PC-9 (cell line): ENCODE data around the gene DBH. TPM values are rescaled to one million over a fixed set of nuclear protein-coding genes. Genes with fewer than 3 reads are reported as not detected.

Experiments
- BruUV-seq: library from RNA; stranded (reverse); fragments of 400-500 nt; replicated peaks from 2 replicates; lab custom pipeline; 2021; lab: Mats Ljungman, UMichigan
- CTCF ChIA-PET: fragments of 300-600 bp; sonication (Branson Sonifier 250); formaldehyde crosslinking; loops from one replicate; lab custom pipeline; 2022; ENCODE audit warnings: antibody characterized with exemption; lab: Charles Lee
- POLR2A ChIA-PET: fragments of 300-600 bp; sonication (Branson Sonifier 250); formaldehyde crosslinking; loops from one replicate; lab custom pipeline; 2022; ENCODE audit warnings: antibody characterized with exemption; ENCODE audit not compliant: unreplicated experiment; lab: Charles Lee
- DNase-seq, 2 experiments: peaks; one replicate each; pipeline versions ENCODE4 v3.0.0 to v3.0.0-alpha.2; 2015 to 2022; ENCODE audit warnings: mixed read lengths in 1 of 2
- H2AFZ ChIP-seq: fragments of 200-600 bp; sonication (generic); 2 replicates; pipeline ENCODE4 v1.8.1; 2017; ENCODE audit warnings: antibody characterized with exemption
- H3F3A ChIP-seq: fragments of 200-600 bp; sonication (generic); 2 replicates; pipeline ENCODE4 v1.8.1; 2017; ENCODE audit warnings: antibody characterized with exemption, mild to moderate bottlenecking, low read depth; ENCODE audit not compliant: insufficient read depth
- H3K27ac ChIP-seq: fragments of 200-600 bp; sonication (generic); 2 replicates; pipeline ENCODE4 v1.6.1; 2016; ENCODE audit warnings: mixed run types
- H3K27me3 ChIP-seq: fragments of 200-600 bp; sonication (generic); 2 replicates; pipeline ENCODE4 v1.6.1; 2016; ENCODE audit warnings: low read depth, mixed run types; ENCODE audit not compliant: insufficient read depth
- H3K36me3 ChIP-seq: fragments of 200-600 bp; sonication (generic); 2 replicates; pipeline ENCODE4 v1.6.1; 2016; ENCODE audit warnings: low read depth, mixed run types
- H3K4me1 ChIP-seq: fragments of 200-600 bp; sonication (generic); replicated peaks from 2 replicates; pipeline ENCODE4 v1.6.1; 2016; ENCODE audit warnings: mixed run types; ENCODE audit not compliant: insufficient read depth
- H3K4me2 ChIP-seq: fragments of 200-600 bp; sonication (generic); 2 replicates; pipeline ENCODE4 v1.6.1; 2017; ENCODE audit warnings: mixed run types
- H3K4me3 ChIP-seq: fragments of 200-600 bp; sonication (generic); 2 replicates; pipeline ENCODE4 v1.6.1; 2016; ENCODE audit warnings: mixed run types
- H3K79me2 ChIP-seq: fragments of 200-600 bp; sonication (generic); 2 replicates; pipeline ENCODE4 v1.6.1; 2017; ENCODE audit warnings: low read depth, mixed run types
- H3K9me2 ChIP-seq: fragments of 200-600 bp; sonication (generic); 2 replicates; pipeline ENCODE4 v1.8.1; 2017; ENCODE audit warnings: mild to moderate bottlenecking; ENCODE audit not compliant: insufficient read depth
- H3K9me3 ChIP-seq: fragments of 200-600 bp; sonication (generic); 2 replicates; pipeline ENCODE4 v1.8.1; 2016; ENCODE audit warnings: low read depth; ENCODE audit not compliant: insufficient read depth
- H4K20me1 ChIP-seq: fragments of 200-600 bp; sonication (generic); 2 replicates; pipeline ENCODE4 v1.8.1; 2017; ENCODE audit not compliant: insufficient read depth
- EZH2 ChIP-seq: fragments of 200-600 bp; sonication (generic); IDR thresholded peaks from 2 replicates; pipeline ENCODE4 v1.8.0; 2017; ENCODE audit warnings: antibody characterized with exemption, low read depth
- intact Hi-C: fragments of 100-400 bp; cut with micrococcal nuclease; formaldehyde crosslinking; loops from one replicate; pipeline ENCODE4 v1.10.0; 2022; ENCODE audit not compliant: unreplicated experiment
- total RNA-seq: library from RNA; stranded (reverse); gene quantifications from 2 replicates; pipeline ENCODE4 v1.2.3, GENCODE V29; 2021
- TF ChIP-seq, protein P1 (sequence below): fragments of 200-600 bp; sonication (generic); conservative IDR thresholded peaks from 2 replicates; pipeline ENCODE4 v1.6.1; 2017; ENCODE audit warnings: mixed run types, antibody characterized with exemption, mild to moderate bottlenecking, moderate library complexity

Gene DBH
- total RNA-seq, 1 experiment from 2014 or later = not detected

DNA sequence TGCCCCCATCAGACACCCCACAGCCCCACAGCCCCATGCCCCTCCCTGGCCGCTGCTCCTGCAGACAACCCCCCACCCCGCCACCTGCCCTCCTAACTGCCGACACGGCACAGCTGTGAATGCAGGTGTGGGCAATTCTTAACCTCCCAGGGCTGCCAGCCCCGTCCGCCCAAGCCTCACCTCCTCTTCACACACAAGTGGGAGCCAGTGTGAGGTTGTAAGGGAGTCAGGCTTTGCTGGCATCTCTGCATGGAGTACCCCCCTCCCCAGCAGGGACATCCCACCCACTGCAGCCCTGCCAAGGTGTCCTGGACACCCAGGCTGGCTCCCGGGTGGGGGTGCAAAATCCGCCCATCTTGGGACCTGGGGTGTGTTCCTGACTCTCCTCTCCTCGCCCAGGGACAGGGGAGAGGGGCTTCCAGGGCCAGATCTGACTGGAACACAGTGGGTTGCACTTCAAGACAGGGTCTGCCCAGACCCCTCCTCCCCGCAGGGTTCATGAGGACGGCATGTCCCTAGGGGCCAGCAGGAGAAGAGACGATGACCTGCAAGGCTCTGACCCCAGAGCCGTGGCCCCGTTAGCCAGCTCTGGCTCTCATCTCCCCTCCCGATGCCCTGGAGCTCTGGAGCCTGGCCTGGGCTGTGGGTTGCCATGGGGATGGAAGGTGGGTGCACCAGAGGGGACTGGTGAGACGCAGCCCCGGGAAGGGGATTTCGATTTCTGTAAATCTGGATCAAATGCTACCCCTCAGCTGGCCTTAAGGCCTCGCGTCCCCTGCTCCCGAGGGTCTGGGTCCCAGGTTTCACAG, 67.6 kb downstream of the DBH start:
- no peaks in the 10 kb centered on the region for H3K9me2 ChIP-seq
- H3K79me2 ChIP-seq = no peaks in the 10 kb centered on the region
- no peaks in the 10 kb centered on the region for H3K9me3 ChIP-seq
- H3F3A ChIP-seq = no peaks in the 10 kb centered on the region
- H3K27me3 ChIP-seq = peaks cover 83% of the 10 kb centered on the region
- H3K27ac ChIP-seq = no peak overlapping the region
- intact Hi-C loops = no loop called here
- no peak for DNase-seq
- no peak overlapping the region for H3K4me2 ChIP-seq
- ChIA-PET CTCF (no interaction called here), POLR2A (no interaction called here)
- H2AFZ ChIP-seq = no peak overlapping the region
- TF ChIP-seq EZH2 = no peak
- TF ChIP-seq, protein P1, sequence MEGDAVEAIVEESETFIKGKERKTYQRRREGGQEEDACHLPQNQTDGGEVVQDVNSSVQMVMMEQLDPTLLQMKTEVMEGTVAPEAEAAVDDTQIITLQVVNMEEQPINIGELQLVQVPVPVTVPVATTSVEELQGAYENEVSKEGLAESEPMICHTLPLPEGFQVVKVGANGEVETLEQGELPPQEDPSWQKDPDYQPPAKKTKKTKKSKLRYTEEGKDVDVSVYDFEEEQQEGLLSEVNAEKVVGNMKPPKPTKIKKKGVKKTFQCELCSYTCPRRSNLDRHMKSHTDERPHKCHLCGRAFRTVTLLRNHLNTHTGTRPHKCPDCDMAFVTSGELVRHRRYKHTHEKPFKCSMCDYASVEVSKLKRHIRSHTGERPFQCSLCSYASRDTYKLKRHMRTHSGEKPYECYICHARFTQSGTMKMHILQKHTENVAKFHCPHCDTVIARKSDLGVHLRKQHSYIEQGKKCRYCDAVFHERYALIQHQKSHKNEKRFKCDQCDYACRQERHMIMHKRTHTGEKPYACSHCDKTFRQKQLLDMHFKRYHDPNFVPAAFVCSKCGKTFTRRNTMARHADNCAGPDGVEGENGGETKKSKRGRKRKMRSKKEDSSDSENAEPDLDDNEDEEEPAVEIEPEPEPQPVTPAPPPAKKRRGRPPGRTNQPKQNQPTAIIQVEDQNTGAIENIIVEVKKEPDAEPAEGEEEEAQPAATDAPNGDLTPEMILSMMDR = no peak
- no TSS peak for BruUV-seq
- no peaks in the 10 kb centered on the region for H3K36me3 ChIP-seq
- no peaks in the 10 kb centered on the region for H3K4me1 ChIP-seq
- H4K20me1 ChIP-seq = no peaks in the 10 kb centered on the region
- no peak overlapping the region for H3K4me3 ChIP-seq

DNA sequence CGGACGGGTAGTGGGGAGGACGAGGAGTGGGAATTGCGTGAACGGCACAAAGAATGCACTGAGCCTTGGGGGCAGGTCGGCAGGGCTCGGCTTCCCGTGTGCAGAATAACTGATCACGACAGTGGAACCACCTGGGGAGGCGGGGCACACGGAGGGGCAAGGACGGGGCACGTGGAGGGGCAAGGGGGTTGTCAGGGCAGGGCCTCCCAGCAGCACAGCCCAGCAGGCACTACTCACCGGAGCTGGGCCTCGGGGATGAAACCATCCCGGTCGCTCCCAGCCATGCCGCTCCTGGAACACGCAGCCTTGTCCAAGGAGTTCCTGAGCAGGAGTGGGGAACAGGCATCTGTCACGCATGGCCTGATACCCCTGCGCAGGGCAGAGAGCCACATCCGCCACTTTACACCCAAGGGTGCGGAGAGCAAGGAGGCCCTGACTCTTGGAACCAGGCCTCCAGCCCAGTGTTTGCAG, 68.6 kb downstream of the DBH start:
- DNase-seq = no peak
- CTCF ChIA-PET = no interaction called here
- Histone ChIP-seq H3F3A (no peaks in the 10 kb centered on the region), H3K9me3 (no peaks in the 10 kb centered on the region), H3K4me2 (no peak overlapping the region), H3K4me1 (no peaks in the 10 kb centered on the region), H2AFZ (no peak overlapping the region), H3K27ac (no peak overlapping the region), H3K36me3 (no peaks in the 10 kb centered on the region), H3K9me2 (no peaks in the 10 kb centered on the region), H4K20me1 (no peaks in the 10 kb centered on the region), H3K4me3 (no peak overlapping the region), H3K27me3 (peaks cover 88% of the 10 kb centered on the region), H3K79me2 (no peaks in the 10 kb centered on the region)
- BruUV-seq = no TSS peak
- POLR2A ChIA-PET = interaction anchor here (0.5 kb wide), 1 partner anchor 866 kb away, joined by 3 read pairs; no protein-coding TSS in a partner anchor
- TF ChIP-seq, protein P1 = no peak
- no peak for TF ChIP-seq EZH2
- intact Hi-C loops = no loop called here

DNA sequence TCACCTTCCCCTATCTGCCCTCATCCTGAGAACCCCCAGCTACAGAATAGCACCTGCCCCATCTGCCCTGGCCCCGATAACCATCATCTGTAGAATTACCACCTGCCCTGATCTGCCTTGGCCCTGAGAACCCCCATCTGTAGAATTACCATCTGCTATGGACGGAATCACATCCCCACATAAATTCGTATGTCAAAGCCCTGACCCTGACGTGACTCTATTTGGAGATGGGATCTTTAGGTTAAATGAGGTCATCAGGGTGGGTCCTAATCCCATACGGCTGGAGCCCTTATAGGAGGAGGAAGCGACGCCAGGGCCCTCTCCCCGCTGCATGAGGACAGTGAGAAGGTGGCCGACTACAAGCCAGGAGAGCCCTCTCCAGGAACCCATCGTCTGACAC, 69.4 kb downstream of the DBH start:
- no peaks in the 10 kb centered on the region for H3K9me2 ChIP-seq
- ChIA-PET POLR2A (no interaction called here), CTCF (no interaction called here)
- H3K27me3 ChIP-seq = peaks cover 91% of the 10 kb centered on the region
- H3F3A ChIP-seq = no peaks in the 10 kb centered on the region
- H3K4me2 ChIP-seq = no peak overlapping the region
- no peak overlapping the region for H2AFZ ChIP-seq
- no peaks in the 10 kb centered on the region for H3K4me1 ChIP-seq
- DNase-seq = no peak
- no TSS peak for BruUV-seq
- TF ChIP-seq, protein P1 = no peak
- no peak for TF ChIP-seq EZH2
- no peaks in the 10 kb centered on the region for H4K20me1 ChIP-seq
- no peak overlapping the region for H3K27ac ChIP-seq
- H3K4me3 ChIP-seq = no peak overlapping the region
- H3K9me3 ChIP-seq = no peaks in the 10 kb centered on the region
- no peaks in the 10 kb centered on the region for H3K36me3 ChIP-seq
- H3K79me2 ChIP-seq = no peaks in the 10 kb centered on the region
- intact Hi-C loops = no loop called here
